H1 (cell line): Measurements from ENCODE around the gene ENKUR. TPM values are rescaled to one million over a fixed set of nuclear protein-coding genes. Genes with fewer than 3 reads are reported as not detected.

ENCODE experiments used
- CTCF ChIA-PET: fragments of 300-600 bp; sonication (Branson Sonifier 250); formaldehyde crosslinking; loops from one replicate; lab custom pipeline; 2021; ENCODE audit not compliant: partially characterized antibody; lab: Charles Lee
- POLR2A ChIA-PET: fragments of 300-600 bp; sonication (Branson Sonifier 250); formaldehyde crosslinking; loops from one replicate; lab custom pipeline; 2021; ENCODE audit warnings: inconsistent platforms; ENCODE audit not compliant: partially characterized antibody; lab: Charles Lee
- DNase-seq, 2 experiments: peaks; one replicate each; pipeline versions ENCODE4 v3.0.0 to v3.0.0-alpha.2; 2010 to 2022; ENCODE audit warnings: low spot score in 2 of 2, low read depth in 1 of 2, mixed read lengths in 1 of 2
- FAIRE-seq: peaks from 2 replicates; lab custom pipeline; 2011; peaks lifted over from hg19 to GRCh38; lab: Jason Lieb, UNC
- H2AFZ ChIP-seq: 2 replicates; pipeline ENCODE4 v1.8.1; 2012; ENCODE audit warnings: low read length, inconsistent platforms
- H2AK5ac ChIP-seq: 2 replicates; pipeline ENCODE4 v1.6.1; 2013; ENCODE audit warnings: low read depth, low read length
- H2BK120ac ChIP-seq: replicated peaks from 2 replicates; pipeline ENCODE3; 2013; ENCODE audit warnings: low read depth, low read length, inconsistent platforms
- H2BK12ac ChIP-seq: 2 replicates; pipeline ENCODE4 v1.6.1; 2013; ENCODE audit warnings: low read depth, low read length
- H2BK15ac ChIP-seq: 2 replicates; pipeline ENCODE4 v1.6.1; 2013; ENCODE audit warnings: low read length
- H2BK20ac ChIP-seq: 2 replicates; pipeline ENCODE4 v1.6.1; 2013; ENCODE audit warnings: low read length
- H2BK5ac ChIP-seq: 2 replicates; pipeline ENCODE4 v1.6.1; 2013; ENCODE audit warnings: low read depth, low read length
- H3K14ac ChIP-seq: 2 replicates; pipeline ENCODE4 v1.6.1; 2013; ENCODE audit warnings: inconsistent platforms; ENCODE audit not compliant: insufficient read length
- H3K18ac ChIP-seq: 2 replicates; pipeline ENCODE4 v1.6.1; 2013; ENCODE audit warnings: low read length; ENCODE audit errors: extremely low read depth
- H3K23ac ChIP-seq: 2 replicates; pipeline ENCODE4 v1.6.1; 2013; ENCODE audit warnings: inconsistent platforms; ENCODE audit not compliant: insufficient read length
- H3K23me2 ChIP-seq: 2 replicates; pipeline ENCODE4 v1.6.1; 2013; ENCODE audit warnings: low read depth, low read length
- H3K27ac ChIP-seq: 2 replicates; pipeline ENCODE4 v1.6.1; 2011; ENCODE audit warnings: low read depth, low read length, inconsistent platforms
- H3K27me3 ChIP-seq, 4 experiments: replicated peaks in 1 of 4; 1 replicate in 1 of 4; 2 replicates in 3 of 4; pipeline versions ENCODE4 v1.6.1 to v1.8.1; 2011 to 2013; ENCODE audit warnings: low read length in 3 of 4, mild to moderate bottlenecking in 3 of 4, inconsistent platforms in 2 of 4, mixed read lengths in 2 of 4, moderate library complexity in 1 of 4; ENCODE audit not compliant: control insufficient read depth in 3 of 4, insufficient read depth in 3 of 4; ENCODE audit errors: extremely low read depth in 1 of 4
- H3K36me3 ChIP-seq, 4 experiments: 2 replicates each; pipeline versions ENCODE4 v1.6.1 to v1.8.1; 2011 to 2013; ENCODE audit warnings: mild to moderate bottlenecking in 4 of 4, low read length in 3 of 4, moderate library complexity in 2 of 4, control low read depth in 1 of 4, inconsistent platforms in 1 of 4; ENCODE audit not compliant: insufficient read depth in 4 of 4, control insufficient read depth in 2 of 4
- H3K4ac ChIP-seq: replicated peaks from 2 replicates; pipeline ENCODE3; 2013; ENCODE audit warnings: low read length, low read depth, mixed read lengths, inconsistent platforms; ENCODE audit not compliant: insufficient read length
- H3K4me1 ChIP-seq, 4 experiments: replicated peaks in 1 of 4; 1 replicate in 1 of 4; 2 replicates in 3 of 4; pipeline versions ENCODE4 v1.6.1 to v1.8.1; 2011 to 2013; ENCODE audit warnings: low read length in 3 of 4, inconsistent platforms in 2 of 4, mixed read lengths in 1 of 4; ENCODE audit not compliant: insufficient read depth in 4 of 4, control insufficient read depth in 3 of 4
- H3K4me2 ChIP-seq, 2 experiments: 2 replicates each; pipeline versions ENCODE4 v1.6.1 to v1.8.1; 2011 to 2013; ENCODE audit warnings: low read depth in 2 of 2, low read length in 2 of 2, control low read depth in 1 of 2, inconsistent platforms in 1 of 2, mild to moderate bottlenecking in 1 of 2; ENCODE audit not compliant: insufficient read depth in 1 of 2
- H3K4me3 ChIP-seq, 4 experiments: fragments of 200-600, 300-600 bp in 1 of 4; sonication (generic), shearing (Covaris generic), sonication (Bioruptor Twin) in 1 of 4; 2 replicates each; pipeline versions ENCODE4 v1.5.1 to v1.8.1; 2011 to 2016; ENCODE audit warnings: low read length in 4 of 4, low read depth in 3 of 4, control low read depth in 2 of 4, inconsistent platforms in 2 of 4, mild to moderate bottlenecking in 2 of 4, mixed read lengths in 1 of 4, moderate library complexity in 1 of 4; ENCODE audit not compliant: insufficient read depth in 2 of 4; ENCODE audit errors: extremely low read depth in 1 of 4
- H3K56ac ChIP-seq: replicated peaks from 2 replicates; pipeline ENCODE3; 2013; ENCODE audit warnings: low read depth, mild to moderate bottlenecking, mixed read lengths, low read length, inconsistent platforms; ENCODE audit not compliant: insufficient read length
- H3K79me1 ChIP-seq: 2 replicates; pipeline ENCODE4 v1.6.1; 2013; ENCODE audit warnings: low read depth, low read length, control low read depth
- H3K79me2 ChIP-seq, 2 experiments: 2 replicates each; pipeline versions ENCODE4 v1.6.1 to v1.8.1; 2012 to 2013; ENCODE audit warnings: low read length in 2 of 2, mild to moderate bottlenecking in 2 of 2, inconsistent platforms in 1 of 2; ENCODE audit not compliant: insufficient read depth in 2 of 2, control insufficient read depth in 1 of 2
- H3K9ac ChIP-seq, 4 experiments: replicated peaks in 1 of 4; 1 replicate in 1 of 4; 2 replicates in 3 of 4; pipeline versions ENCODE4 v1.6.1 to v1.8.1; 2011 to 2013; ENCODE audit warnings: low read depth in 3 of 4, low read length in 3 of 4, control low read depth in 2 of 4, mild to moderate bottlenecking in 2 of 4, moderate library complexity in 2 of 4, inconsistent platforms in 1 of 4; ENCODE audit errors: extremely low read depth in 1 of 4
- H3K9me3 ChIP-seq, 2 experiments: 2 replicates each; pipeline versions ENCODE4 v1.6.1 to v1.8.1; 2012 to 2013; ENCODE audit warnings: mild to moderate bottlenecking in 2 of 2, moderate library complexity in 2 of 2, control low read depth in 1 of 2, inconsistent platforms in 1 of 2, low read depth in 1 of 2, low read length in 1 of 2, mixed read lengths in 1 of 2; ENCODE audit not compliant: insufficient read depth in 2 of 2
- H4K20me1 ChIP-seq, 2 experiments: replicated peaks in 1 of 2; 2 replicates each; pipeline versions ENCODE3 to v1.8.1; 2011 to 2013; ENCODE audit warnings: inconsistent platforms in 2 of 2, low read length in 2 of 2, mild to moderate bottlenecking in 1 of 2; ENCODE audit not compliant: insufficient read depth in 2 of 2, control insufficient read depth in 1 of 2
- H4K5ac ChIP-seq: 2 replicates; pipeline ENCODE4 v1.6.1; 2013; ENCODE audit warnings: low read length, low read depth, mixed read lengths, inconsistent platforms; ENCODE audit not compliant: insufficient read length
- H4K8ac ChIP-seq: 2 replicates; pipeline ENCODE4 v1.8.0; 2013; ENCODE audit warnings: mild to moderate bottlenecking, moderate library complexity, low read length, inconsistent platforms; ENCODE audit not compliant: insufficient read depth; ENCODE audit errors: extremely low read depth
- H4K91ac ChIP-seq: replicated peaks from 2 replicates; pipeline ENCODE3; 2013; ENCODE audit warnings: low read length, mixed read lengths, inconsistent platforms; ENCODE audit not compliant: insufficient read length
- BCL11A ChIP-seq, 2 experiments: IDR thresholded peaks; one replicate each; pipeline ENCODE4 v1.6.1; 2011; ENCODE audit warnings: low read depth in 2 of 2, low read length in 2 of 2, mild to moderate bottlenecking in 2 of 2
- GABPA ChIP-seq: IDR thresholded peaks from 2 replicates; pipeline ENCODE4 v1.6.1; 2011; ENCODE audit warnings: mild to moderate bottlenecking, low read length, moderate library complexity, borderline replicate concordance; ENCODE audit not compliant: insufficient read depth
- KDM1A ChIP-seq: fragments of 200-600, 300-600 bp; sonication (generic); IDR thresholded peaks from 2 replicates; pipeline ENCODE4 v1.7.1; 2016; ENCODE audit warnings: mild to moderate bottlenecking, low read length, borderline replicate concordance
- POU5F1 ChIP-seq: IDR thresholded peaks from 2 replicates; pipeline ENCODE4 v1.6.1; 2011; ENCODE audit warnings: low read depth, mild to moderate bottlenecking, low read length, moderate library complexity
- SIRT6 ChIP-seq: IDR thresholded peaks from one replicate; pipeline ENCODE4 v1.7.1; 2012; ENCODE audit warnings: low read length, inconsistent platforms
- SP2 ChIP-seq: IDR thresholded peaks from 2 replicates; pipeline ENCODE4 v1.6.1; 2012; ENCODE audit warnings: mild to moderate bottlenecking, low read length, inconsistent platforms
- TAF1 ChIP-seq: IDR thresholded peaks from 2 replicates; pipeline ENCODE4 v1.6.1; 2011; ENCODE audit warnings: mild to moderate bottlenecking, low read depth, low read length
- WGBS, 2 experiments: shearing (Covaris generic) in 1 of 2; methylation state at CpG; one replicate each; pipeline versions ENCODE4 v1.1.6 to v1.1.7; 2013 to 2015; ENCODE audit warnings: low lambda C conversion rate in 2 of 2, mixed read lengths in 2 of 2, inconsistent platforms in 1 of 2, low coverage in 1 of 2, missing lambda C conversion rate in 1 of 2; ENCODE audit not compliant: insufficient replicate concordance in 2 of 2, insufficient coverage in 1 of 2, insufficient read length in 1 of 2; ENCODE audit errors: extremely low coverage in 1 of 2, missing lambda C conversion rate in 1 of 2; 5-methylcytosine and 5-hydroxymethylcytosine counted together
- polyA plus RNA-seq, 7 experiments: library from polyadenylated mRNA; depleted of rRNA in 3 of 7; stranded (reverse) in 5 of 7; unstranded in 2 of 7; fragments of >200 nt in 5 of 7; fragments of 200-250 nt in 2 of 7; gene quantifications; 1 replicate in 5 of 7; 2 replicates in 1 of 7; 4 replicates in 1 of 7; pipeline versions ENCODE4 v1.2.1 to v1.2.3, GENCODE V29; 2011 to 2013; ENCODE audit warnings: missing spikeins in 2 of 7, mixed read lengths in 2 of 7
- total RNA-seq: library from RNA; stranded (reverse); fragmentation: NEBNext Ultra II Directional; extraction: Animal tissue kit (Norgen Biotek cat#: 25700); gene quantifications from 2 replicates; pipeline ENCODE4 v1.2.1, GENCODE V29; 2021
- TF ChIP-seq, protein P1 (sequence below), 3 experiments: IDR thresholded peaks; 1 replicate in 2 of 3; 2 replicates in 1 of 3; pipeline versions ENCODE4 v1.5.1 to v1.6.1; 2011; ENCODE audit warnings: low read length in 3 of 3, mild to moderate bottlenecking in 3 of 3, inconsistent platforms in 2 of 3, low read depth in 1 of 3, moderate library complexity in 1 of 3; ENCODE audit not compliant: insufficient read depth in 1 of 3; ENCODE audit errors: control extremely low read depth in 1 of 3

ENKUR gene
- total and polyA plus RNA-seq, 2 of the 8 experiments (the other 6 are each of a cell fraction or from before 2014, with no cell fraction given), result not detected

DNA sequence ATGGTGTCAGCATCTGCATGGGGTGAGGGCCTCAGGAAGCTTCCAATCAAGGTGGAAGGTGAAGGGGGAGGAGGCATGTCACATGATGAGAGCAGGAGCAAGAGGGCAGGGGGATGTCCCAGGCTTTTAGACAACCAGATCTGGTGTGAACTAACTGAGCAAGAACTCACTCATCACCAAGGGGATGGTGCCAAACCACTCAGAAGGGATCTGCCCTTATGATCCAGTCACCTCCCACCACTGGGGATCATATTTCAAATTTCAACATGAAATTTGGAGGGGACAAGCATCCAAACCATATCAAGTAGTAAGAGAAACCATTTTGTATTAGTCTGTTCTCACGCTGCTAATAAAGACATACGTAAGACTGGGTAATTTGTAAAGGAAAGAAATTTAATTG lies 34.0 kb upstream of the ENKUR start:
- FAIRE-seq (no peak), DNase-seq (no peak)
- no peak overlapping the region for H2BK15ac ChIP-seq
- no peaks in the 10 kb centered on the region for H3K23me2 ChIP-seq
- H3K79me2 ChIP-seq, result no peaks in the 10 kb centered on the region
- H3K4me3 ChIP-seq, result no peak overlapping the region
- H4K5ac ChIP-seq, result no peak overlapping the region
- no peak overlapping the region for H3K9ac ChIP-seq
- CTCF ChIA-PET, result no interaction called here
- H3K14ac ChIP-seq, result no peak overlapping the region
- no peak overlapping the region for H3K18ac ChIP-seq
- WGBS, 2 experiments, result 92% methylated on average over 2 of the region's 2 CpGs; no CpG with 5 or more reads in 1 of the 2 experiments
- H2BK20ac ChIP-seq, result no peak overlapping the region
- no peak overlapping the region for H2AK5ac ChIP-seq
- no peaks in the 10 kb centered on the region for H3K9me3 ChIP-seq
- no peaks in the 10 kb centered on the region for H3K27me3 ChIP-seq
- H2BK12ac ChIP-seq, result no peak overlapping the region
- H3K27ac ChIP-seq, result no peak overlapping the region
- no peak overlapping the region for H3K4ac ChIP-seq
- H3K79me1 ChIP-seq, result no peaks in the 10 kb centered on the region
- H2AFZ ChIP-seq, result no peak overlapping the region
- no peaks in the 10 kb centered on the region for H3K4me1 ChIP-seq
- H4K91ac ChIP-seq, result no peak overlapping the region
- no peak overlapping the region for H3K4me2 ChIP-seq
- H2BK120ac ChIP-seq, result no peak overlapping the region
- no peaks in the 10 kb centered on the region for H4K20me1 ChIP-seq
- no peak overlapping the region for H3K56ac ChIP-seq
- POLR2A ChIA-PET, result no interaction called here
- H2BK5ac ChIP-seq, result no peak overlapping the region
- H3K23ac ChIP-seq, result no peak overlapping the region
- H4K8ac ChIP-seq, result no peak overlapping the region
- no peaks in the 10 kb centered on the region for H3K36me3 ChIP-seq
- TF ChIP-seq KDM1A (no peak), POU5F1 (no peak), TAF1 (no peak), BCL11A (IDR thresholded peaks at IDR 0.05; ENCODE audit: low read depth in 2 of 2, low read length in 2 of 2) (no peak), SP2 (no peak), GABPA (no peak), SIRT6 (no peak)
- TF ChIP-seq, protein P1, sequence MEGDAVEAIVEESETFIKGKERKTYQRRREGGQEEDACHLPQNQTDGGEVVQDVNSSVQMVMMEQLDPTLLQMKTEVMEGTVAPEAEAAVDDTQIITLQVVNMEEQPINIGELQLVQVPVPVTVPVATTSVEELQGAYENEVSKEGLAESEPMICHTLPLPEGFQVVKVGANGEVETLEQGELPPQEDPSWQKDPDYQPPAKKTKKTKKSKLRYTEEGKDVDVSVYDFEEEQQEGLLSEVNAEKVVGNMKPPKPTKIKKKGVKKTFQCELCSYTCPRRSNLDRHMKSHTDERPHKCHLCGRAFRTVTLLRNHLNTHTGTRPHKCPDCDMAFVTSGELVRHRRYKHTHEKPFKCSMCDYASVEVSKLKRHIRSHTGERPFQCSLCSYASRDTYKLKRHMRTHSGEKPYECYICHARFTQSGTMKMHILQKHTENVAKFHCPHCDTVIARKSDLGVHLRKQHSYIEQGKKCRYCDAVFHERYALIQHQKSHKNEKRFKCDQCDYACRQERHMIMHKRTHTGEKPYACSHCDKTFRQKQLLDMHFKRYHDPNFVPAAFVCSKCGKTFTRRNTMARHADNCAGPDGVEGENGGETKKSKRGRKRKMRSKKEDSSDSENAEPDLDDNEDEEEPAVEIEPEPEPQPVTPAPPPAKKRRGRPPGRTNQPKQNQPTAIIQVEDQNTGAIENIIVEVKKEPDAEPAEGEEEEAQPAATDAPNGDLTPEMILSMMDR (IDR thresholded peaks at IDR 0.05; ENCODE audit: control extremely low read depth in 1 of 3, insufficient read depth in 1 of 3, low read depth in 1 of 3, low read length in 3 of 3), result no peak
